HCT116 (cell line): ENCODE results near the gene C16orf95. TPM values are rescaled to one million over a fixed set of nuclear protein-coding genes. Genes with fewer than 3 reads are reported as not detected.

Experiments
- ATAC-seq: fragments of 200-7000 bp; cut with Tn5 transposase; 2 replicates; pipeline ENCODE4 v1.9.1; 2020; ENCODE audit warnings: mild to moderate bottlenecking, moderate library complexity
- BruUV-seq: library from RNA; stranded (reverse); fragments of 400-500 nt; replicated peaks from 2 replicates; lab custom pipeline; 2021; lab: Mats Ljungman, UMichigan
- CTCF ChIA-PET: fragments of 300-600 bp; sonication (Branson Sonifier 250); formaldehyde crosslinking; loops from one replicate; lab custom pipeline; 2021; ENCODE audit warnings: antibody characterized with exemption; lab: Charles Lee
- POLR2A ChIA-PET: fragments of 300-600, 350-600 bp; sonication (Branson Sonifier 250); formaldehyde crosslinking; loops from one replicate; lab custom pipeline; 2021; ENCODE audit warnings: antibody characterized with exemption; lab: Charles Lee
- RAD21 ChIA-PET, 2 experiments: fragments of 300-600 bp; sonication (Branson Sonifier 250); formaldehyde crosslinking; loops; one replicate each; lab custom pipeline; 2023; ENCODE audit warnings: low total read pairs in 2 of 2; ENCODE audit not compliant: uncharacterized antibody in 2 of 2, unreplicated experiment in 2 of 2, low non-redundant PET in 1 of 2; lab: Charles Lee
- DNase-seq: peaks from one replicate; pipeline ENCODE4 v3.0.0-alpha.2; 2010; ENCODE audit warnings: low read depth, low spot score
- H2AFZ ChIP-seq: fragments of 200-600 bp; shearing (Covaris generic), sonication (generic); 2 replicates; pipeline ENCODE4 v1.6.1; 2017; ENCODE audit warnings: low read depth, mixed run types, mixed read lengths, antibody characterized with exemption, low read length; ENCODE audit not compliant: poor library complexity, severe bottlenecking
- H3K27ac ChIP-seq: 2 replicates; pipeline ENCODE4 v1.5.1; 2012; ENCODE audit warnings: low read depth, low read length
- H3K27me3 ChIP-seq: fragments of 200-600 bp; sonication (generic); 2 replicates; pipeline ENCODE4 v1.6.1; 2016; ENCODE audit warnings: mixed run types, low read length, mixed read lengths; ENCODE audit not compliant: insufficient read depth
- H3K36me3 ChIP-seq, 2 experiments: fragments of 200-500 bp in 1 of 2; fragments of 200-600 bp in 1 of 2; sonication (Bioruptor generic) in 1 of 2; sonication (generic) in 1 of 2; 2 replicates each; pipeline versions ENCODE4 v1.5.1 to v1.6.1; 2014 to 2016; ENCODE audit warnings: low read length in 2 of 2, inconsistent platforms in 1 of 2, mixed read lengths in 1 of 2, mixed run types in 1 of 2; ENCODE audit not compliant: insufficient read depth in 2 of 2, control insufficient read depth in 1 of 2
- H3K4me1 ChIP-seq, 2 experiments: fragments of 200-600 bp in 1 of 2; sonication (generic) in 1 of 2; 2 replicates each; pipeline versions ENCODE4 v1.5.1 to v1.6.1; 2012 to 2017; ENCODE audit warnings: low read length in 2 of 2, inconsistent platforms in 1 of 2, mild to moderate bottlenecking in 1 of 2, mixed read lengths in 1 of 2, mixed run types in 1 of 2, moderate library complexity in 1 of 2; ENCODE audit not compliant: insufficient read depth in 2 of 2, control insufficient read depth in 1 of 2
- H3K4me2 ChIP-seq: fragments of 200-600 bp; sonication (generic); 2 replicates; pipeline ENCODE4 v1.6.1; 2017; ENCODE audit warnings: mixed run types, low read length, mixed read lengths
- H3K4me3 ChIP-seq, 2 experiments: fragments of 200-600 bp in 1 of 2; sonication (generic) in 1 of 2; replicated peaks in 1 of 2; 2 replicates each; pipeline ENCODE4 v1.5.1; 2011 to 2016; ENCODE audit warnings: low read length in 2 of 2, control low read depth in 1 of 2, low read depth in 1 of 2, mild to moderate bottlenecking in 1 of 2, mixed read lengths in 1 of 2, mixed run types in 1 of 2
- H3K79me2 ChIP-seq: fragments of 200-600 bp; sonication (generic); 2 replicates; pipeline ENCODE4 v1.6.1; 2017; ENCODE audit warnings: mild to moderate bottlenecking, mixed run types, low read length, moderate library complexity, mixed read lengths; ENCODE audit not compliant: insufficient read depth
- H3K9ac ChIP-seq: fragments of 200-600 bp; sonication (generic); 2 replicates; pipeline ENCODE4 v1.6.1; 2016; ENCODE audit warnings: low read length, mixed read lengths
- H3K9me2 ChIP-seq: fragments of 200-600 bp; sonication (generic), shearing (Covaris generic); 2 replicates; pipeline ENCODE4 v1.6.1; 2017; ENCODE audit warnings: mixed run types, mild to moderate bottlenecking, moderate library complexity; ENCODE audit not compliant: insufficient read depth
- H3K9me3 ChIP-seq, 2 experiments: fragments of 200-500 bp in 1 of 2; fragments of 200-600 bp in 1 of 2; sonication (Bioruptor generic) in 1 of 2; sonication (generic) in 1 of 2; 2 replicates each; pipeline ENCODE4 v1.6.1; 2014 to 2017; ENCODE audit warnings: low read length in 2 of 2, mixed read lengths in 2 of 2, inconsistent platforms in 1 of 2, low read depth in 1 of 2, mild to moderate bottlenecking in 1 of 2, mixed run types in 1 of 2, moderate library complexity in 1 of 2; ENCODE audit not compliant: control insufficient read depth in 1 of 2, insufficient read depth in 1 of 2
- H4K20me1 ChIP-seq: fragments of 200-600 bp; sonication (generic), shearing (Covaris generic); 2 replicates; pipeline ENCODE4 v1.6.1; 2017; ENCODE audit warnings: mixed run types, mild to moderate bottlenecking, moderate library complexity; ENCODE audit not compliant: insufficient read depth
- CBX3 ChIP-seq: IDR thresholded peaks from 2 replicates; pipeline ENCODE4 v1.6.1; 2012; ENCODE audit warnings: low read depth
- CEBPB ChIP-seq: IDR thresholded peaks from 2 replicates; pipeline ENCODE4 v1.6.1; 2012; ENCODE audit warnings: low read depth
- EGR1 ChIP-seq: IDR thresholded peaks from 2 replicates; pipeline ENCODE4 v1.6.1; 2012; ENCODE audit warnings: low read depth
- EZH2 ChIP-seq: fragments of 200-600 bp; sonication (generic); IDR thresholded peaks from 2 replicates; pipeline ENCODE4 v1.6.1; 2017; ENCODE audit warnings: antibody characterized with exemption, mixed run types
- EZH2phosphoT487 ChIP-seq: fragments of 200-600 bp; IDR thresholded peaks from 2 replicates; pipeline ENCODE4 v1.6.1; 2018; ENCODE audit warnings: antibody characterized with exemption, borderline replicate concordance
- FOSL1 ChIP-seq: IDR thresholded peaks from 2 replicates; pipeline ENCODE4 v1.6.1; 2012; ENCODE audit warnings: low read depth
- JUND ChIP-seq: IDR thresholded peaks from 2 replicates; pipeline ENCODE4 v1.6.1; 2012
- MAX ChIP-seq: IDR thresholded peaks from 2 replicates; pipeline ENCODE4 v1.6.1; 2012
- POLR2AphosphoS5 ChIP-seq: IDR thresholded peaks from 2 replicates; pipeline ENCODE4 v1.6.1; 2011; ENCODE audit warnings: mild to moderate bottlenecking, low read depth, low read length, moderate library complexity
- RAD21 ChIP-seq: IDR thresholded peaks from 2 replicates; pipeline ENCODE4 v1.6.1; 2012; ENCODE audit warnings: low read depth, mild to moderate bottlenecking
- SIN3A ChIP-seq: IDR thresholded peaks from 2 replicates; pipeline ENCODE4 v1.6.1; 2012; ENCODE audit warnings: low read depth
- SP1 ChIP-seq: IDR thresholded peaks from 2 replicates; pipeline ENCODE4 v1.6.1; 2012; ENCODE audit warnings: low read depth
- SRF ChIP-seq: IDR thresholded peaks from 2 replicates; pipeline ENCODE4 v1.6.1; 2012; ENCODE audit warnings: low read depth
- TCF7L2 ChIP-seq: IDR thresholded peaks from 2 replicates; pipeline ENCODE4 v1.7.0; 2011; ENCODE audit warnings: borderline replicate concordance, inconsistent platforms; ENCODE audit not compliant: insufficient read depth, insufficient read length; ENCODE audit errors: extremely low read depth
- YY1 ChIP-seq: IDR thresholded peaks from 2 replicates; pipeline ENCODE4 v1.6.1; 2011; ENCODE audit warnings: low read length, low read depth, moderate library complexity, mild to moderate bottlenecking; ENCODE audit not compliant: insufficient replicate concordance; ENCODE audit errors: extremely low read depth
- ZFX ChIP-seq: fragments of 450-650 bp; IDR thresholded peaks from 2 replicates; pipeline ENCODE4 v1.6.1; 2017
- ZNF274 ChIP-seq: fragments of 200-500 bp; sonication (Bioruptor generic); IDR thresholded peaks from 2 replicates; pipeline ENCODE4 v1.6.1; 2014; ENCODE audit warnings: mild to moderate bottlenecking, low read depth, low read length, inconsistent platforms
- intact Hi-C: fragments of 100-400 bp; cut with micrococcal nuclease; formaldehyde crosslinking; loops from 2 replicates; pipeline ENCODE4 v1.10.0; 2022
- total RNA-seq: library from RNA; stranded (reverse); gene quantifications from one replicate; pipeline ENCODE4 v1.2.1, GENCODE V29; 2021; ENCODE audit not compliant: unreplicated experiment
- TF ChIP-seq, protein P1 (sequence below), 3 experiments: fragments of 200-600 bp in 1 of 3; sonication (generic) in 1 of 3; IDR thresholded peaks in 2 of 3; conservative IDR thresholded peaks in 1 of 3; 2 replicates each; pipeline ENCODE4 v1.5.1; 2012 to 2017; ENCODE audit warnings: low read depth in 2 of 3, low read length in 2 of 3, antibody characterized with exemption in 1 of 3, borderline replicate concordance in 1 of 3, control low read depth in 1 of 3, mild to moderate bottlenecking in 1 of 3, mixed read lengths in 1 of 3, mixed run types in 1 of 3, moderate library complexity in 1 of 3; ENCODE audit not compliant: insufficient read depth in 1 of 3
- TF ChIP-seq, protein P2 (sequence below): IDR thresholded peaks from 2 replicates; pipeline ENCODE4 v1.6.1; 2011; ENCODE audit warnings: mild to moderate bottlenecking, low read length, moderate library complexity; ENCODE audit not compliant: insufficient replicate concordance; ENCODE audit errors: extremely low read depth

C16orf95 gene
- total RNA-seq, 1 experiment from 2014 or later = 12.2 TPM

DNA sequence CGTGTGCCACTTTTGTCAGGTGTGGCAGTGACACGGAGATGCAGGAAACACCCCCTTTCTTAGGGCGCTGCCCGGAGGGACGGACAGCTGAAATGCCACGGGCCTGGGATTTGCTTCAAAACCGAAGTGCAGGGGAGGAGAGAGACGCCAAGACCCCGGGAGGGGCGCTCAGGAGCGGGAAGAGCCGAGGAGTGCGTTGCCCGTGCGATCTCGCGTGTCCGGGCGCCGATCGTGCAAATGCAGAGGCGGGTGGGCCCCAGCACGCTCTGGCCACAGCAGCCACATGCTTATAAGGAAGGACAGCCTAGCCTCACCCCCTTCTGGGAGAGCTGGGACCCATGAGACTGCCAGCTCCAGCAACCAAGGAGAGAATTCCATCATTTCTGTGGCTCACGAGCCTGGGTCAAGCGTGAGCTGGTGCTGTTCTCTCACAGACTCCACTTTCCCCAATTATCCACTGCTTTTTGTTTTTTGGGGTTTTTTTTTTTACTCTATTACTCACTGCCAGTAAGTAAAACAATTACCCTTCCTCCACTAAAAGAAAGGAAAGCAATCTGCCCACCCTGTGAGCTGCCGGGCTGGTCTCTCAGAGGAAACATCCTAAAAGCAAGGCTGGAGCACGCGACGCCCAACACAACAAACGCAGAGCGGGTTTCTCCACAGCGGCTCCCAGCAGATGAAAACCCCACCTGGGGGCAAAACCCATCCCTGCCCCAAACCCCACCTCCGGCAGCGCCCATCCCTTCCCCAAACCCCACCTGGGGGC lies 27.2 kb upstream of the C16orf95 start (continued):
- no peak for TF ChIP-seq CEBPB
- TF ChIP-seq, protein P1, sequence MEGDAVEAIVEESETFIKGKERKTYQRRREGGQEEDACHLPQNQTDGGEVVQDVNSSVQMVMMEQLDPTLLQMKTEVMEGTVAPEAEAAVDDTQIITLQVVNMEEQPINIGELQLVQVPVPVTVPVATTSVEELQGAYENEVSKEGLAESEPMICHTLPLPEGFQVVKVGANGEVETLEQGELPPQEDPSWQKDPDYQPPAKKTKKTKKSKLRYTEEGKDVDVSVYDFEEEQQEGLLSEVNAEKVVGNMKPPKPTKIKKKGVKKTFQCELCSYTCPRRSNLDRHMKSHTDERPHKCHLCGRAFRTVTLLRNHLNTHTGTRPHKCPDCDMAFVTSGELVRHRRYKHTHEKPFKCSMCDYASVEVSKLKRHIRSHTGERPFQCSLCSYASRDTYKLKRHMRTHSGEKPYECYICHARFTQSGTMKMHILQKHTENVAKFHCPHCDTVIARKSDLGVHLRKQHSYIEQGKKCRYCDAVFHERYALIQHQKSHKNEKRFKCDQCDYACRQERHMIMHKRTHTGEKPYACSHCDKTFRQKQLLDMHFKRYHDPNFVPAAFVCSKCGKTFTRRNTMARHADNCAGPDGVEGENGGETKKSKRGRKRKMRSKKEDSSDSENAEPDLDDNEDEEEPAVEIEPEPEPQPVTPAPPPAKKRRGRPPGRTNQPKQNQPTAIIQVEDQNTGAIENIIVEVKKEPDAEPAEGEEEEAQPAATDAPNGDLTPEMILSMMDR (IDR thresholded peaks at IDR 0.05 in 2 of 3, conservative IDR thresholded peaks at IDR 0.05 in 1 of 3; ENCODE audit: borderline replicate concordance in 1 of 3, insufficient read depth in 1 of 3, low read depth in 2 of 3, low read length in 2 of 3) = no peak
- no peak for TF ChIP-seq JUND
- no peak for TF ChIP-seq POLR2AphosphoS5
- TF ChIP-seq YY1 = no peak
- no peak for TF ChIP-seq ZFX

- DNase-seq (no peak), ATAC-seq (no peak)
- Histone ChIP-seq H3K9me2 (no peaks in the 10 kb centered on the region), H3K4me1 (no peaks in the 10 kb centered on the region; a peak in 1 of 4 replicates), H3K9ac (no peak overlapping the region), H2AFZ (no peak overlapping the region), H4K20me1 (no peaks in the 10 kb centered on the region), H3K9me3 (no peaks in the 10 kb centered on the region), H3K4me2 (no peak overlapping the region), H3K4me3 (no peak overlapping the region), H3K27ac (no peak overlapping the region), H3K79me2 (peaks cover 21% of the 10 kb centered on the region; the same call in 1 of the 2 replicates), H3K36me3 (peaks cover 19 to 47% of the 10 kb centered on the region in 2 experiments; a peak in 3 of 4 replicates), H3K27me3 (no peaks in the 10 kb centered on the region)
- BruUV-seq = no TSS peak
- RAD21 ChIA-PET = no interaction called here
- POLR2A ChIA-PET = no interaction called here
- CTCF ChIA-PET = no interaction called here
- intact Hi-C loops = no loop called here
- TF ChIP-seq EZH2phosphoT487 = no peak
- TF ChIP-seq SRF = no peak
- TF ChIP-seq, protein P1 (IDR thresholded peaks at IDR 0.05 in 2 of 3, conservative IDR thresholded peaks at IDR 0.05 in 1 of 3; ENCODE audit: borderline replicate concordance in 1 of 3, insufficient read depth in 1 of 3, low read depth in 2 of 3, low read length in 2 of 3) = no peak
- no peak for TF ChIP-seq EGR1
- TF ChIP-seq SP1 = no peak
- no peak for TF ChIP-seq FOSL1
- no peak for TF ChIP-seq EZH2
- no peak for TF ChIP-seq TCF7L2
- TF ChIP-seq, protein P2, sequence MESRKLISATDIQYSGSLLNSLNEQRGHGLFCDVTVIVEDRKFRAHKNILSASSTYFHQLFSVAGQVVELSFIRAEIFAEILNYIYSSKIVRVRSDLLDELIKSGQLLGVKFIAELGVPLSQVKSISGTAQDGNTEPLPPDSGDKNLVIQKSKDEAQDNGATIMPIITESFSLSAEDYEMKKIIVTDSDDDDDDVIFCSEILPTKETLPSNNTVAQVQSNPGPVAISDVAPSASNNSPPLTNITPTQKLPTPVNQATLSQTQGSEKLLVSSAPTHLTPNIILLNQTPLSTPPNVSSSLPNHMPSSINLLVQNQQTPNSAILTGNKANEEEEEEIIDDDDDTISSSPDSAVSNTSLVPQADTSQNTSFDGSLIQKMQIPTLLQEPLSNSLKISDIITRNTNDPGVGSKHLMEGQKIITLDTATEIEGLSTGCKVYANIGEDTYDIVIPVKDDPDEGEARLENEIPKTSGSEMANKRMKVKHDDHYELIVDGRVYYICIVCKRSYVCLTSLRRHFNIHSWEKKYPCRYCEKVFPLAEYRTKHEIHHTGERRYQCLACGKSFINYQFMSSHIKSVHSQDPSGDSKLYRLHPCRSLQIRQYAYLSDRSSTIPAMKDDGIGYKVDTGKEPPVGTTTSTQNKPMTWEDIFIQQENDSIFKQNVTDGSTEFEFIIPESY = no peak
- TF ChIP-seq CEBPB = no peak
- TF ChIP-seq JUND = no peak
- no peak for TF ChIP-seq ZNF274
- TF ChIP-seq ZFX = no peak
- TF ChIP-seq MAX = no peak
- TF ChIP-seq CBX3 = no peak
- no peak for TF ChIP-seq RAD21
- TF ChIP-seq YY1 = no peak
- TF ChIP-seq SIN3A = no peak
Observed at GRCh38 chr16:87343753-87344050, 26.5 kb upstream of the C16orf95 start.
